ENCODE measurements around the gene POTEF. TPM values are rescaled to one million over a fixed set of nuclear protein-coding genes. Genes with fewer than 3 reads are reported as not detected.
"Not testable (repeated sequence)": the region's sequence is repeated elsewhere in the genome, so short reads cannot be mapped to it uniquely, and the experiment has no call there.

The POTEF gene

DNA sequence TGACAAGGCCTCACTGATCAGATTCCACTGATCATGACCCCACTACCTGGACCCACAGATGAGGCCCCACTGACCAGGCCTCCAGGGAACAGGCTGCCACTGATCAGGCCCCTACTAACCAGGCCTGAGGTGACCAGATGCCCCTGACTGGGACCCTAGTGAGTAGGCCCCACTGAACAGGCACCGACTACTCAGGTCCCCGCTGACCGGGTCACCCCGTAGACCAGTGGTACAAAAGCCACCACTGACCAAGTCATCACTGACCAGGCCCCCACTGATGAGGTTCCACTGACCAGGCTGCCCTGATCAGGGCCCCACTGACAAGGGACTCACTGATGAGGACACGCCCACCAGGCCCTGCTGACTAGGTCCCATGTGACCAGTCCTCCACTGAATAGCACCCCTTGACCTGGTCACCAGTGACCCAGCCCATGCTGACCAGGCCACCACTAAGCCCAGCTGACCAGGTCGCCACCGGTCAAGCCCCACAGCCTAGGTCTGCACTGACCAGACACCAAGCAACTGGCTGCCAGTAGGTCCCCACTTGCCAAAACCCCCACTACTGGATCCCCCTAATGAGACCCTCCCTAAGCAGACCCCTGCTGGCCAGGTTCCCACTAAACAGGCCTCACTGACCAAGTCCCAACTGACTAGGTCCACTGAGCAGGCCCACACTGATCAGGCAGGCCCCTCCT, 75.7 kb downstream of the POTEF start:
- not testable (repeated sequence) for H3K4me3 ChIP-seq (ENCODE audit: low read length); H3K9me3 ChIP-seq (replicated peaks; ENCODE audit: low read length); H3K36me3 ChIP-seq (ENCODE audit: insufficient read depth, low read length); H3K4me2 ChIP-seq (ENCODE audit: low read length); H3K4me1 ChIP-seq (ENCODE audit: control insufficient read depth, insufficient read depth, low read length); H3K9ac ChIP-seq (ENCODE audit: low read depth, low read length); H3K27me3 ChIP-seq (ENCODE audit: control insufficient read depth, insufficient read depth, low read length)

DNA sequence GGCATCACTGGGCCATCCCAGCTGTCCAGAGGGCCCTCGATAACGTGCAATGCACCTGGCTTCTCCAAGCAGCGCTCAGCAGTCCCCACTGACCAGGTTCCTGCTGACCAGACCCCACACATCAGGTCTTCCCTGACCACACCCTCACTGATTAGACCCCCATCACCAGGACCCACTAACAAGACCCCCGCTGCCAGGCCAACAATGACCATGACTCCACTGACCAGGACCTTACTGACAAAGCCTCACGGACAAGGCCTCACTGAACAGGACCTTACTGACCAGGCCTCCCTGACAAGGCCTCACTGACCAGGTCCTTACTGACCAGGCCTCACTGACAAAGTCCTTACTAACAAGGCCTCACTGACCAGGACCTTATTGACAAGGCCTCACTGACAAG, 76.6 kb downstream of the POTEF start:
- not testable (repeated sequence) for H3K4me3 ChIP-seq (ENCODE audit: low read length); H3K9me3 ChIP-seq (replicated peaks; ENCODE audit: low read length); H3K36me3 ChIP-seq (ENCODE audit: insufficient read depth, low read length); H3K4me1 ChIP-seq (ENCODE audit: control insufficient read depth, insufficient read depth, low read length); H3K27me3 ChIP-seq (ENCODE audit: control insufficient read depth, insufficient read depth, low read length); H3K4me2 ChIP-seq (ENCODE audit: low read length); H3K9ac ChIP-seq (ENCODE audit: low read depth, low read length)

DNA sequence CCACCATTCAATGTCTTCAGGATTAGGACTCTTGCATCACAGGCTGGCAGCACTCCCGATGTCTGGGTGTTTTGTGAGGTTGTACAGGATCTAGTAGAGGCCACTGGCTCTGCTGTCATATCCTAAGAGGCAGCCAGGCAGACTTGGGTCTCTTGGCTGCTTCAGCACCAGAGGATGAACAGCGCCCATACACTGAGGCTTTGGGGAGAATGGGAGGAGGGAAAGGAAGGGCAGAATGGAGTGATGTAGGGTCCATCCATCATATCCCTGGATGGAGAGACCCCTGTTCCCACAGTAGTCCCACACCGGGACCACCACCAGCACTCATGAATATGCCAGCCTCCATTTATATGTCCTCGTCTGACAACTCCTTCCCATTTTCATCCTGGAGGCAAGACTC, 80.6 kb downstream of the POTEF start:
- not testable (repeated sequence) for H3K4me3 ChIP-seq (ENCODE audit: low read length); H3K36me3 ChIP-seq (ENCODE audit: insufficient read depth, low read length); H3K27me3 ChIP-seq (ENCODE audit: control insufficient read depth, insufficient read depth, low read length)

DNA sequence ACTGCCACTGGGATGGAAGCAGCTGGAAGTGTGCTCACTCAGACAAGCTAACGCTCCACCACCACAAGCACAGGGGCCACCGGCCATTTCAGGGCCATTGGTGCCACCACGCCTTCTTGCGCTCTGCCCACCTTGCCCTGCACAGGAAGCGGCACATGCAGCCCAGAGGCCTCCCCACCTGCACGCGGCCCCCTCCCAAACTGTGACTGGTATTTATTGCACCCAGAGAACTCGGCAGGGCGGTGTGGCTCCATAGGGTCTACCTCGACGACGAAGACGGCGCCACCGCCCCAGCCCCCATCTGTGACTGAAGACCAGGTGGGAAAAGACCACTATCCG, 90.8 kb downstream of the POTEF start:
- H3K27me3 ChIP-seq (ENCODE audit: control insufficient read depth, insufficient read depth, low read length) = not testable (repeated sequence)

More for the DNA sequence above, 80.6 kb downstream of the POTEF start:
- not testable (repeated sequence) for H3K4me1 ChIP-seq (ENCODE audit: control insufficient read depth, insufficient read depth, low read length); H3K9ac ChIP-seq (ENCODE audit: low read depth, low read length); H3K9me3 ChIP-seq (replicated peaks; ENCODE audit: low read length); H3K4me2 ChIP-seq (ENCODE audit: low read length)

DNA sequence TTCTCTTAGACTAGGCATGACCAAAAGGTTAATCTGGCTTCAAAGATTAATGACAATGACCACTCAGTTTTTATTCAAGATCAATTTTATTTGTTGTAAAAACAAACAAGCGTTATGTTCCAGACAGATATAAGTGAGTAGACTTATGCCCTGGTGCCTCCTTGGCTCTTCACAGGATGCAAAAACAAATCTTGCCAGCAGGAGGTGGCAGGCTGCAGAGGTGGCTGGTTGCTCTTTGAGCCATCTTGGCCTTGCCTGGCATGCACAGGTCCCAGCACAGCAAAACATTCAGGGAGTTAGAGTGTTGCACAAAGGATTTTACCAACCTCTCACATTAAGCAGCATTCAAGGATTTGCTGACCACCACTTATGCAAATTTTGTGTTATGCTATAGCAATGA, 103.1 kb downstream of the POTEF start:
- not testable (repeated sequence) for H3K27me3 ChIP-seq (ENCODE audit: control insufficient read depth, insufficient read depth, low read length); H3K9ac ChIP-seq (ENCODE audit: low read depth, low read length); H3K4me2 ChIP-seq (ENCODE audit: low read length)

More for the DNA sequence above, 90.8 kb downstream of the POTEF start:
- H3K4me1 ChIP-seq (ENCODE audit: control insufficient read depth, insufficient read depth, low read length); H3K36me3 ChIP-seq (ENCODE audit: insufficient read depth, low read length); H3K9me3 ChIP-seq (replicated peaks; ENCODE audit: low read length); H3K9ac ChIP-seq (ENCODE audit: low read depth, low read length); H3K4me2 ChIP-seq (ENCODE audit: low read length); H3K4me3 ChIP-seq (ENCODE audit: low read length): not testable (repeated sequence)

More for the DNA sequence above, 103.1 kb downstream of the POTEF start:
- H3K4me1 ChIP-seq (ENCODE audit: control insufficient read depth, insufficient read depth, low read length); H3K9me3 ChIP-seq (replicated peaks; ENCODE audit: low read length); H3K4me3 ChIP-seq (ENCODE audit: low read length); H3K36me3 ChIP-seq (ENCODE audit: insufficient read depth, low read length): not testable (repeated sequence)

Small RNA genes lying within 50 kb of the gene (small RNA-seq; reads per million reads assigned to genes)
- gene AC018865.2 (not detected), gene RNU6-1049P (not detected)

All from skeletal muscle satellite cell (primary cell).